ENCODE measurements around the gene GPA33.

The GPA33 gene

DNA sequence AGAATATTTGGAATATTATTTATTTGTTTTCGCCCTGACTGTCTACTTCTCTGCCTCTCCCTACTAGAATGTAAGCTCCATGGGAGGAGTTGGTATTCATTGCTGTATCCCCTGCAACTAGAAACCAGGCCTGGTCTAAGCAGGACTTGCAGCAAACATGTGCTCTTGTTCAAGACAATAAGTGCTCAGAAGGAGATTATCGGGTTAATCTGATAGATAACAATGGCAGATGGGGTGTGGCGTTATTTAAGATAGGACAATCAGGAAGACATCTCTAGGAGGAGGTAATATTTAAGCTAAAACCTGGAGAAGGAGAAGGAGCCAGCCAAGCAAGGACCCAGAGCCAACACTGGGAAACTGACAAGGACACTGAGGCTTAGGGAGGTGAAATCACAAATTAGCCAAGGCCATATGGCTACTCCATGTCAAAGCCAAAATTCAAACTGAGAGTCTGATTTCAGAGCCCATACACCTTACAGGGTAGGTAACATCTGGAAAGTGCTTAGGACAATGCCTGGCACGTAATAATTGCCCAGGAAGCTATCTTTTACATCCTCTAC lies 45.2 kb upstream of the GPA33 start:
- H3F3A ChIP-seq (ENCODE audit: control insufficient read depth, insufficient read depth): 0 out of 2 replicates have a peak, but pooled peaks cover 3% of the 10 kb centered on the region
- TF ChIP-seq EZH2phosphoT487 (IDR thresholded peaks at IDR 0.05; ENCODE audit: borderline replicate concordance, low read length): no peak
- TF ChIP-seq, protein P1, sequence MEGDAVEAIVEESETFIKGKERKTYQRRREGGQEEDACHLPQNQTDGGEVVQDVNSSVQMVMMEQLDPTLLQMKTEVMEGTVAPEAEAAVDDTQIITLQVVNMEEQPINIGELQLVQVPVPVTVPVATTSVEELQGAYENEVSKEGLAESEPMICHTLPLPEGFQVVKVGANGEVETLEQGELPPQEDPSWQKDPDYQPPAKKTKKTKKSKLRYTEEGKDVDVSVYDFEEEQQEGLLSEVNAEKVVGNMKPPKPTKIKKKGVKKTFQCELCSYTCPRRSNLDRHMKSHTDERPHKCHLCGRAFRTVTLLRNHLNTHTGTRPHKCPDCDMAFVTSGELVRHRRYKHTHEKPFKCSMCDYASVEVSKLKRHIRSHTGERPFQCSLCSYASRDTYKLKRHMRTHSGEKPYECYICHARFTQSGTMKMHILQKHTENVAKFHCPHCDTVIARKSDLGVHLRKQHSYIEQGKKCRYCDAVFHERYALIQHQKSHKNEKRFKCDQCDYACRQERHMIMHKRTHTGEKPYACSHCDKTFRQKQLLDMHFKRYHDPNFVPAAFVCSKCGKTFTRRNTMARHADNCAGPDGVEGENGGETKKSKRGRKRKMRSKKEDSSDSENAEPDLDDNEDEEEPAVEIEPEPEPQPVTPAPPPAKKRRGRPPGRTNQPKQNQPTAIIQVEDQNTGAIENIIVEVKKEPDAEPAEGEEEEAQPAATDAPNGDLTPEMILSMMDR (IDR thresholded peaks at IDR 0.05; ENCODE audit: low read depth, low read length, poor library complexity, severe bottlenecking): no peak
- no peaks in the 10 kb centered on the region for H3K36me3 ChIP-seq (ENCODE audit: control insufficient read depth, low read length)
- H3K27ac ChIP-seq (ENCODE audit: low read depth, low read length): no peak overlapping the region
- peaks cover 20% of the 10 kb centered on the region for H3K4me1 ChIP-seq (ENCODE audit: control insufficient read depth, low read length)
- H3K79me2 ChIP-seq (ENCODE audit: control insufficient read depth, low read length): no peaks in the 10 kb centered on the region
- no peak overlapping the region for H3K4me3 ChIP-seq (ENCODE audit: low read length)
- H3K27me3 ChIP-seq (ENCODE audit: control insufficient read depth, low read length): peaks cover 14% of the 10 kb centered on the region
- no peaks in the 10 kb centered on the region for H3K9me2 ChIP-seq (replicated peaks; ENCODE audit: control insufficient read depth, low read length)
- no peak overlapping the region for H3K4me2 ChIP-seq (ENCODE audit: low read length)
- no peaks in the 10 kb centered on the region for H3K9me3 ChIP-seq (ENCODE audit: control insufficient read depth, insufficient read depth, low read length)
- no peaks in the 10 kb centered on the region for H4K20me1 ChIP-seq (ENCODE audit: control insufficient read depth, insufficient read depth, low read depth, low read length)

DNA sequence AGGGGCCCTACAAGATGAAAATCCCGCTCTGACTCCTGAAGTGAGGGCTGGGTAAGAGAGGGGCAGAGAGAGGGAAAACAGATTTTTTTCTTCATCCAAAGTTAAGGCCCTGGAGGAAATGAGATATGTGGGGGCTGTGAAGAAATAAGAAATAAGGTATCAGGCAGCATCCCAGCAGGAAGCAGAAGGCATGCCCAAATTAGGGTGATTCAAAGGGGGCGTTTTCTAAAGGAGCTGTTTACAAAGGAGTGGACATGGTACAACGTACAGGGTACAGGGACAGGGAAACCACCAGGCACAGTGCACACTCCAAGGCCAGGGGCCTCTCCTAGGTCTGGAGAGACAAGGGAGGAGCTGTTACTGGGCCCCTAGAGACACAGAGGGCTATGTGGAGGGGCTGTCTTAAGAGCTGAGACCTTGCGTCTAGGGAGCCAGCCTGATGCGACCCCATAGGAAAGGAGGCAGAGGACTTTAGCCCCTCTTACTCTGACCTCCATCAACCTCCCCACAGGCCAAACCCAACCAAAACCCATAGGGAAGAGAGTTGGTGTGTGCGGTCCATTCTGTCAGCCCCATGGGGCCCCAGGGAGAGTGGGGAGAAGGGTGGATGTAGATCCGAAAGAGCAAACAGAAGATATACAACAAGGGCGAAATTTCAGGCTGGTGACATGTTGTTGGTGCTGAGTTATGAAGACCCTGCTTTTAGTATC lies 42.3 kb upstream of the GPA33 start:
- TF ChIP-seq, protein P1 (IDR thresholded peaks at IDR 0.05; ENCODE audit: low read depth, low read length, poor library complexity, severe bottlenecking): no peak
- TF ChIP-seq EZH2phosphoT487 (IDR thresholded peaks at IDR 0.05; ENCODE audit: borderline replicate concordance, low read length): no peak
- no peaks in the 10 kb centered on the region for H4K20me1 ChIP-seq (ENCODE audit: control insufficient read depth, insufficient read depth, low read depth, low read length)
- no peak overlapping the region for H3K4me2 ChIP-seq (ENCODE audit: low read length)
- H3K27ac ChIP-seq (ENCODE audit: low read depth, low read length): no peak overlapping the region
- peaks cover 17% of the 10 kb centered on the region for H3K4me1 ChIP-seq (ENCODE audit: control insufficient read depth, low read length)
- H3F3A ChIP-seq (ENCODE audit: control insufficient read depth, insufficient read depth): no peaks in the 10 kb centered on the region
- H3K9me3 ChIP-seq (ENCODE audit: control insufficient read depth, insufficient read depth, low read length): no peaks in the 10 kb centered on the region
- H3K79me2 ChIP-seq (ENCODE audit: control insufficient read depth, low read length): no peaks in the 10 kb centered on the region
- H3K36me3 ChIP-seq (ENCODE audit: control insufficient read depth, low read length): no peaks in the 10 kb centered on the region
- peaks cover 18% of the 10 kb centered on the region for H3K27me3 ChIP-seq (ENCODE audit: control insufficient read depth, low read length)
- no peaks in the 10 kb centered on the region for H3K9me2 ChIP-seq (replicated peaks; ENCODE audit: control insufficient read depth, low read length)
- no peak overlapping the region for H3K4me3 ChIP-seq (ENCODE audit: low read length)

- Histone ChIP-seq H3K4me3 (ENCODE audit: low read length) (no peak overlapping the region), H3K9me3 (ENCODE audit: control insufficient read depth, insufficient read depth, low read length) (no peaks in the 10 kb centered on the region), H3K79me2 (ENCODE audit: control insufficient read depth, low read length) (no peaks in the 10 kb centered on the region), H4K20me1 (ENCODE audit: control insufficient read depth, insufficient read depth, low read depth, low read length) (no peaks in the 10 kb centered on the region), H3K27ac (ENCODE audit: low read depth, low read length) (no peak overlapping the region), H3K27me3 (ENCODE audit: control insufficient read depth, low read length) (peaks cover 18% of the 10 kb centered on the region), H3K36me3 (ENCODE audit: control insufficient read depth, low read length) (no peaks in the 10 kb centered on the region), H3K4me2 (ENCODE audit: low read length) (no peak overlapping the region), H3F3A (ENCODE audit: control insufficient read depth, insufficient read depth) (no peaks in the 10 kb centered on the region), H3K9me2 (replicated peaks; ENCODE audit: control insufficient read depth, low read length) (no peaks in the 10 kb centered on the region), H3K4me1 (ENCODE audit: control insufficient read depth, low read length) (peaks cover 2% of the 10 kb centered on the region)
- TF ChIP-seq EZH2phosphoT487 (IDR thresholded peaks at IDR 0.05; ENCODE audit: borderline replicate concordance, low read length): no peak
- TF ChIP-seq, protein P1 (IDR thresholded peaks at IDR 0.05; ENCODE audit: low read depth, low read length, poor library complexity, severe bottlenecking): no peak
Observed at GRCh38 chr1:167130829-167131510, 40.8 kb upstream of the GPA33 start.
